NCI-H526 (cell line): Measurements from ENCODE around the gene KIF12.

Experiments used
- DNase-seq, 2 experiments: peaks; one replicate each; lab custom pipeline; 2025; lab: John Stamatoyannopoulos, UW

Gene KIF12

GRCh38 chr9:114123031-114123977, 24.2 kb upstream of the KIF12 start:
- DNase-seq = no peak

- DNase-seq = no peak
These were observed 23.3 kb upstream of the KIF12 start for GRCh38 chr9:114122136-114123027.

- no peak for DNase-seq
These were observed 22.4 kb upstream of the KIF12 start for GRCh38 chr9:114121227-114122135.

- peak in 1 of 2 experiments; percentile 33 for DNase-seq
These were observed 21.3 kb upstream of the KIF12 start for GRCh38 chr9:114120192-114121014.

- peak in 1 of 2 experiments; percentile 49 for DNase-seq
These were observed 20.4 kb upstream of the KIF12 start for GRCh38 chr9:114119242-114120191.

- DNase-seq = peak; percentile 82 to 83
These were observed 19.1 kb upstream of the KIF12 start for GRCh38 chr9:114117996-114118830.

- DNase-seq = no peak
These were observed 18.5 kb upstream of the KIF12 start for GRCh38 chr9:114117614-114117995.

GRCh38 chr9:114116126-114116747, 17.1 kb upstream of the KIF12 start:
- DNase-seq = no peak

- no peak for DNase-seq
These were observed 16.6 kb upstream of the KIF12 start for GRCh38 chr9:114115654-114116125.

GRCh38 chr9:114114364-114114763, 15.3 kb upstream of the KIF12 start:
- DNase-seq = no peak

GRCh38 chr9:114112778-114113584, 13.9 kb upstream of the KIF12 start:
- peak in 1 of 2 experiments; percentile 52 for DNase-seq

- DNase-seq = no peak
These were observed 13.2 kb upstream of the KIF12 start for GRCh38 chr9:114112325-114112724.

- DNase-seq = no peak
These were observed 11.1 kb upstream of the KIF12 start for GRCh38 chr9:114110180-114110579.

- peak in 1 of 2 experiments; percentile 66 for DNase-seq
These were observed 10.0 kb upstream of the KIF12 start for GRCh38 chr9:114109124-114109523.

GRCh38 chr9:114108016-114108833, 9.1 kb upstream of the KIF12 start:
- DNase-seq = peak; percentile 68 to 93
